HG02938 (cell line): ENCODE data around the gene PRDX5.

Source experiments
- ATAC-seq: cut with Tn5 transposase; IDR thresholded peaks from one replicate; pipeline ENCODE4 v1.9.1; 2021; ENCODE audit warnings: mild to moderate bottlenecking, moderate library complexity; ENCODE audit not compliant: unreplicated experiment

Gene PRDX5

DNA sequence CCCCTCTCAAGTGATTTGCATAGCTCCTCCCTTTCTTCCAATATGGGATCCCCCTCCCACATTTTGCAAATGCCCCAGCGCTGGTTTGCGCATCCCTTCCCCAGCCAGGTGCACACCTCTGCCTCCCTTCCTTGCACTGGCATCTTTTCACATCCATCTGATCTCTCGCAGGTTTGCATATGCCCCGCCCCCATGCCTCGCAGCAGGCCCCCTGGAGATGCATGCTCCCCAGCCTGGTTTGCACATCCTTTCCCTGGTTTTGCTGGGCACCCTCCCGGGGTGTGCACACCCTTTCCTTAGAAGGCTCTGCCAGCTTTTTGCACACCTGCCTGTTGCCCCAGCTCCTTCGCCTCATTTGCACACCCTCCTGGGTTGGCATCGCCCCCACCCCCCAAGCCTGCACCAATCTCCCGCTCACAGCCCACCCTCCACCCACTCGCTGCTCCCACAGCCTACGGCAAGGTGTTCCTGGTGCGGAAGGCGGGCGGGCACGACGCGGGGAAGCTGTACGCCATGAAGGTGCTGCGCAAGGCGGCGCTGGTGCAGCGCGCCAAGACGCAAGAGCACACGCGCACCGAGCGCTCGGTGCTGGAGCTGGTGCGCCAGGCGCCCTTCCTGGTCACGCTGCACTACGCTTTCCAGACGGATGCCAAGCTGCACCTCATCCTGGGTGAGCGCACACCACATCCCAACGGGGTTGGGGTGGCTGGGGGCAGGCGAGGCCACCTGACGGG, 42.0 kb downstream of the PRDX5 start:
- no peak for ATAC-seq

DNA sequence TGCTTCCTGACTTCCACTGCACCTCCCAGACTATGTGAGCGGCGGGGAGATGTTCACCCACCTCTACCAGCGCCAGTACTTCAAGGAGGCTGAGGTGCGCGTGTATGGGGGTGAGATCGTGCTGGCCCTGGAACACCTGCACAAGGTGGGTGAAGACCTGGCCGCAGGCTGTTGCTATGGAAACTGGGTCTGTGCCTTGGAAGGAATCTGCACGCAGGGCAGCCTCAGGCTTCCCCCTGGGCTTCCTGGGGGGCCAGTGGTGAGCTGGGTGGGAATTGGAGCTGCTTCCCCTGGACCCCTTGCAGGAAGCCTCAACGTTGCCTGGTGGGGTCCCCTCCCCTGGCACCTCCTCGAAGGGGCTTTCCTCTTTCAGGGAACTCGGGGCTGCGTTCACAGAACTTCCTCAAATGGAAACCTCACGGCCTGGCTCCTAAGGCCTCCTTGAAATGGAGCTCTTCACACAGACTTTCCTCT, 42.6 kb downstream of the PRDX5 start:
- ATAC-seq, result no peak

GRCh38 chr11:64361659-64362058, 43.7 kb downstream of the PRDX5 start:
- no peak for ATAC-seq

DNA sequence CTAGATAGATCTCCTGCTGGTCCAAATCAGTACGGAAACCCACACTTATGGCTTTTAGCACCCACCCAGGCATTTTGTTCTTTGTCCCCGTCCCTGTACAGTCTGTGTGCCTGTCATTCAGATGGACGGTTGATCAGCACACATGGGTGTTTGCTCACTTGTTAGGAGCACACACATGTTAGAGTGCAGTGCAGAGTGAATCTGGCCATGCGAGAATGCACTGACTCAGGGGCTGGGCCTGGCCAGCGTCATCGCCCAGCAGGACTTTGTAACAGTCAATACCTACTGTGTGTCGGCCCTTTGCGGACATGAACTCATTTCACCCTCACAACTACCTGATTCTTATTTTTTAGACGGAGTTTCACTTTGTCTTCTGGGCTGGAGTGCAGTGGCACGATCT, 44.4 kb downstream of the PRDX5 start:
- no peak for ATAC-seq

- no peak for ATAC-seq
These were observed 46.5 kb downstream of the PRDX5 start for GRCh38 chr11:64364435-64364834.

DNA sequence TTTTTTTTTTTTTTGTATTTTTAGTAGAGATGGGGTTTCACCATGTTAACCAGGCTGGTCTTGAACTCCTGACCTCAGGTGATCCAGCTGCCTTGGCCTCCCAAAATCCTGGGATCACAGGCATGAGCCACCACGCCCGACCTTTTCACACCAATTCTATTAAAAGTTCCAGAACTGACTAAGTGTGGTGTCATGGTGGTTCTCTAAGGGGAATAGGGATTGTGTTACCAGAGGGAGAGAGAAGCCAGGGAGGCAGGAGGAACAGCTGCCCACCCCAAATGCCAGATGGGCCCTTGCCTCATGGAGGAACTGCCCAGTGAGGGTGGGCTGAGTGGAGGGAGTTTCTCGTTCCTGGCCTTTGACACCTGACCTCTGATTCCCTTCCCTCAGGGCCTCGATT, 47.0 kb downstream of the PRDX5 start:
- ATAC-seq, result no peak

DNA sequence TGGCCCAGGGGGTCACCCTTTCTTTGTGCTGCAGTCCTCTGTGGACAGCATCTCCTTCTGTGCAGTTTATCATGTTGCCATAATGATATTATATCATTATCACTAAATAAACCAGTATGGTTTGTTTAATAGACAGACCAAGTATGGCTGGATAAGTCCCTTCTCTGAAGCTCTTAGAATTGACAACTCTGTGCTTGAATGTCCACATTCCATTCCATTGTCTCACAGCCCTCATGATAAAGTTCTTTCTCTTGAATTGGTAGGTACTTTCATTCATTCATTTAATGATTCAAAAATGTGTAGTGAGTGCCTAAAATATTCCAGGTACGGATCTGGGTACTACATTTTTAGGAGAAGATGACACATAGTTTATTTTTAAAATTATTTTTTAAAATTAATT, 48.8 kb downstream of the PRDX5 start:
- no peak for ATAC-seq

DNA sequence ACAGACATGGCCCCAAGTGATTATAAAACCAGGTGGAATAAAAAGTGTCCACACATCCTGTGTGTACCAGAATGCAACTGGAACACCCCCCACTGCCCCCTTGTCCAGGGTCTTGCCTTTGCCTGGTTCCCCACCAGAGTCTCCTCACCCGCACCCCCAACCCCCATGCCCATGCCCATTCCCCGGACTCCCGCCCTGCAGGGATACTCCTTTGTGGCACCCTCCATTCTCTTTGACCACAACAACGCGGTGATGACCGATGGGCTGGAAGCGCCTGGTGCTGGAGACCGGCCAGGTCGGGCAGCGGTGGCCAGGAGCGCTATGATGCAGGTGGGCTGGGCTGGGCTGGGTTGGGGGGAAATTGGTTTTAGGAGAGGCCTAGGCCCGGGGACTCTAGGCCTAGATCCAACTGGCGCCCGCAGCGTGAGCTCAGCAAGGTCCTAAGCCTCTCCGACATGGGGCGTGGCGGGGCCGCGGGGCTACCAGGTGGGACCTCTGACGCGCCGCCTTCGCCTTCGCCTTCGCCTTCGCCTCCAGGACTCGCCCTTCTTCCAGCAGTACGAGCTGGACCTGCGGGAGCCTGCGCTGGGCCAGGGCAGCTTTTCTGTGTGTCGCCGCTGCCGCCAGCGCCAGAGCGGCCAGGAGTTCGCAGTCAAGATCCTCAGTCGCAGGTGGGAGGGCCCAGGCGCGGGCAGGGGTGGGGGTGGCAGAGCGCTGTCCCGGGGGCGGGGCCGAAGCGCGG, 50.2 kb downstream of the PRDX5 start:
- no peak for ATAC-seq

DNA sequence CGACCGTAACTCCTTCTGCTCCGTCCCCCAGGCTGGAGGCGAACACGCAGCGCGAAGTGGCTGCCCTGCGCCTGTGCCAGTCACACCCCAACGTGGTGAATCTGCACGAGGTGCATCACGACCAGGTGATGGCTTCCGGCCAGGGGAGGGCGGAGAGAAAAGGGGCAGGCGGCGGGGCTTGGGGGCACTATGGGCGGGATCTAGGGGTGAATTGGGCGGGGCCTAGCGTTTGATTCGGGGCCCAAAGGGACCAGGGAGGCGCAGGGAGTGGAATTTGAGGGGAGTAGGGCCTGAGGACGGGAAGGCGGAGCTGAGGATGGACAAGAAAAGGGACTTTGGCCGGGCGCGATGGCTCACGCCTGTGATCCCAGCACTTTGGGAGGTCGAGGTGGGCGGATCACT, 50.8 kb downstream of the PRDX5 start:
- no peak for ATAC-seq

DNA sequence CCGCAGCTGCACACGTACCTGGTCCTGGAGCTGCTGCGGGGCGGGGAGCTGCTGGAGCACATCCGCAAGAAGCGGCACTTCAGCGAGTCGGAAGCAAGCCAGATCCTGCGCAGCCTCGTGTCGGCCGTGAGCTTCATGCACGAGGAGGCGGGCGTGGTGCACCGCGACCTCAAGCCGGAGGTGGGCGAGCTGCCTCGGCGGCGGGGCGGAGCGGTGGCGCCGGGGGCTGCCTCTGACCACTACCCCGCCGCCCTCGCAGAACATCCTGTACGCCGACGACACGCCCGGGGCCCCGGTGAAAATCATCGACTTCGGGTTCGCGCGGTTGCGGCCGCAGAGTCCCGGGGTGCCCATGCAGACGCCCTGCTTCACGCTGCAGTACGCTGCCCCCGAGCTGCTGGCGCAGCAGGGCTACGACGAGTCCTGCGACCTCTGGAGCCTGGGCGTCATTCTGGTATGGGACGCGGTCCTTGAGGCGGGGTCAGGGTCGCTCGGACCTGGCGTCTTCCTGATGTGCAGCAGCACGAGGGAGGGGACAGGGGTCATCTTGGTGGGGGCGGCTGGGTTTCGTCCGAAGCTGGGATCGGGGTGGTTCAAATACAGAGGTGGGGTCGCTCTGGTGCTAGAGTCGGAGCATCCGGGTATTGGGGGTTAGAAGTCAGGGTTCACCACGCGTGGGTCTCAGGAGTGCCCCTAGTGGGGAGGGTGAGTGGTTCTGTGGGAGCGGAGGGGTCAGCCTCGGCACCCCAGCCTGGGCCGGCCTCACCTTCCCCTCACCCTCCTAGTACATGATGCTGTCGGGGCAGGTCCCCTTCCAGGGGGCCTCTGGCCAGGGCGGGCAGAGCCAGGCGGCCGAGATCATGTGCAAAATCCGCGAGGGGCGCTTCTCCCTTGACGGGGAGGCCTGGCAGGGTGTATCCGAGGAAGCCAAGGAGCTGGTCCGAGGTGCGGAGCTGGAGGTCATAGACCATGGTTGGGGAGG, 51.8 kb downstream of the PRDX5 start:
- ATAC-seq, result no peak

DNA sequence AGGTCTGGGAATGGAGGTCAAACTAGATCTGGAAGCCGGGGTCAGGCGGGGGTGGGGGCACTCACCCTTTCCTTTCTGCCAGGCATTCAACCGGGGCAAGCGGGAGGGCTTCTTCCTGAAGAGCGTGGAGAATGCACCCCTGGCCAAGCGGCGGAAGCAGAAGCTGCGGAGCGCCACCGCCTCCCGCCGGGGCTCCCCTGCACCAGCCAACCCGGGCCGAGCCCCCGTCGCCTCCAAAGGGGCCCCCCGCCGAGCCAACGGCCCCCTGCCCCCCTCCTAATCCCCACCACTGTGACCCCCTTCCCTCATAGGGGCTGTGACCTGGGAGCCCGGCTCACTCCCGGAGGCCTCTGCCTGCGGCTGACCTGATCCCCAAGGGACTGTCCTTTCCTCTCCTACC, 53.3 kb downstream of the PRDX5 start:
- ATAC-seq, result no peak
